Bone marrow (tissue), 2 donors: Measurements from ENCODE around the gene RXYLT1.
"Not testable (repeated sequence)": the region's sequence is repeated elsewhere in the genome, so short reads cannot be mapped to it uniquely, and the experiment has no call there.

ENCODE experiments used
- DNase-seq, 2 donors: peaks; one replicate each; lab custom pipeline; 2025; lab: John Stamatoyannopoulos, UW

The RXYLT1 gene

GRCh38 chr12:63779498-63780481 lies at the start of gene RXYLT1:
Gene RXYLT1, plus strand, starts transcription at chr12:63779909. Its CDS starts 52 bp downstream, at chr12:63779961.
- peak; percentile 50 to 90 for DNase-seq

- not testable (repeated sequence) for DNase-seq
Observed at GRCh38 chr12:63732779-63733178, 46.9 kb upstream of the RXYLT1 start.

DNA sequence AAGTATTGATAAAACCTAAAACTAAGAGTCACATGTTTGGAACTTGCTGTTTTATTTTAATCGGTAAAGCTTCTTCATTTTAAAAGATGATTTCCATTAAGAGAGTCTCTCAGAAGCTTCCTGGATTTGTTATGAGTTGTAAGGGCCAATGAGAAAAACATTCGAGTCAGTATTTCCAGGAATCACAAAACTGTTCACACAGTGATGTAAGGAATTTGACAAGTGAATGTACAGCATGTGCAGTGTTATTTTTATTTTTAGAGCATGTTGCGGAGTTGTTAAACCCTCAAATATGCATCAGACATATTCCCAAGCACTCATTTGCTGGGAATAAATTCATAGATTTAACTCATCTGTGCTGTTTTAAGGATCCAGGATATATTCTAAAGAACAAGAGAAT lies 46.1 kb upstream of the RXYLT1 start:
- not testable (repeated sequence) for DNase-seq

DNA sequence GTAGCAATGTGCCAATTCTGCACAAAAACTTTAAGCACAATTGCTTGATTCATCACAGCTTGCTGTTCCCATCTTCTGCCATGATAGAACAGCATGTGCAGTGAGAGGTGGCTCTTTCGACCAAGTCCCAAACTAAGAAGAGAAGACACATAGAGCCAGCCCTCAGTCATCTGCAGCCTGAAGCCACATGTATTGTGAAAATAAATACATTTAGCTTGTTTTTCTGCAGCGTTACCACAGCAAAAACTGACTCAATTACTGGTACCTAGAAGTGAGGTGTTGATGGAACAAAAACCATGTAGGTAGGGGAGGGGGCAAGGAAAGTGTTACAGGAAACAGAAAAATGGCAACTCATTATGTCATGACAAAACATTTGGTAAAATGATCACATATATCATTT lies 39.2 kb upstream of the RXYLT1 start:
- DNase-seq, result not testable (repeated sequence)

- not testable (repeated sequence) for DNase-seq
Observed at GRCh38 chr12:63741431-63741830, 38.3 kb upstream of the RXYLT1 start.

GRCh38 chr12:63744110-63744509 lies 35.6 kb upstream of the RXYLT1 start:
- not testable (repeated sequence) for DNase-seq

- not testable (repeated sequence) for DNase-seq
Observed at GRCh38 chr12:63746470-63746869, 33.2 kb upstream of the RXYLT1 start.

DNA sequence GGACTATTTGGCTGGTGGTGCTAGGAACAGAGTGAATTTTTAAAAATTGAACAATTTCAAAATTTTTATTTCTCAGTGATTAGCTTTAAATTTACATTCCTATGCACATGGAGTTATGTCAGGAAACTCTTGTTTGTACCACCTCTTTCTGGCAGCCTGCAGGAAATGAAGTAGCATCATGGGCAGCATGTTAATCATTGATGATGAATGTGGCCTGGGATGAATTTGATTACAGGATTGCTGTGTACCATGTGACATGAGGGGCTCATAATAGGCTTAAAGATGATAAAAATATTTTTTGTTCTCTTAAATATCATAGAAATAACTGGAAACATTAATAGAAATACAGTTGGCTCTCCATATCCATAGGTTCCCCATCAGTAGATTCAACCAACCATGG lies 32.6 kb upstream of the RXYLT1 start:
- not testable (repeated sequence) for DNase-seq

- DNase-seq, result no peak
Observed at GRCh38 chr12:63747553-63747952, 32.2 kb upstream of the RXYLT1 start.

DNA sequence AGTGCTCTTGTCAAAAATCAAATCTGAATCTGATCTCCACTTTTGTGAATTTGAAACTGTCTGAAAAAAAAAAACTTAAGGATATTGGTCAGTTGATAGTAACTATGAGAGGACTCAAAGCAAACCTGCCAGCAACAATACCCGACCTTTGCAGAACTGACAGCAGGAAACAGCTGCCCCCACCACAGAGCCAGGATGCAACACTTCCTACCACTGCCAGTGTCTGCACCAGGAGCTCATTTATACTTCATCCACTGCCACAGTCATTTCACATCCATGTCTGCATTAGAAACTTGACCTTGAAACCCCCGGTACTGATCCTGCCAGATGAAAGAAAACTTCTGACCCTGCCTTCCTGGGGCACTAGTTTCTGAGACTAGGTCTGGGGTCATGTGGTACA lies 27.4 kb upstream of the RXYLT1 start:
- peak in 1 of 2 donors; percentile 10 for DNase-seq

DNA sequence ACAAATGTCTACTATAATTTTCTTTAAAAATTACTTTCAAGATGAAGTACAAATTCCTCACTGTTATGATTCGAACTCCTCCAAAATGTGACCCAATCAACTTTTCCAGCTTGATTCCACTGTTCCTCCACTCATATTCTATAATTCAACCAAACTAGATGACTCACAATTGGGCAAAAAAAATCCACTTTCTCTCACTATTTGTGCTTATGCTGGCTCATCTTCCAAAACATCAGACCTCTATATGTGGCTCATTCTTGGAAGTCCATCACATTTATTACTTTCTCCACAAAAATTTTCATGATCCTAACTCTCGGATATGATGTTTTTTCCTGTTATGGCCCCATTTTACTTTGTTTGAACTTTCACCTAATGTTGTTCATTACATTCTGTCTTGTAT lies 26.9 kb upstream of the RXYLT1 start:
- DNase-seq, result no peak

GRCh38 chr12:63753743-63754142 lies 26.0 kb upstream of the RXYLT1 start:
- DNase-seq, result no peak

GRCh38 chr12:63764481-63764880 lies 15.2 kb upstream of the RXYLT1 start:
- DNase-seq, result no peak

GRCh38 chr12:63766498-63766897 lies 13.2 kb upstream of the RXYLT1 start:
- DNase-seq, result no peak

DNA sequence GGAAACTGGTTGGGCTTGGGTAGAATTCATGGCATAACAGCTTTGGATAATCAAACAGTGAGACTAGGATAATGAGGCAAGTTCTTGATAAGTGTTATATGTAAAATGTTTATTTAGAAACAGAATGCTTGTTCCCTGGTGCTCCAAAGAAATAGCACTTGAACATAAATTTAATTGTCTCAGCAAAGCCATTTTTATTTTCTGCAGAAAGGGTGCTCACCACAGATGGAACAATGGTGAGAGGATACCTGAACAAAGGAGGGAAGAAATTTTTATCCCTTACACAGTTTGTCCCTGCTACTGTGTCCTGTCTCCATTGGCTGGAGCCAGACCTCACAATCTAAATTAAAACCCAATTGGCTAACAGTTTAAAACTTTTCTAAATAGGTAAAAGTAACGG lies 9.3 kb upstream of the RXYLT1 start:
- DNase-seq, result no peak

- DNase-seq, result no peak
Observed at GRCh38 chr12:63777340-63777739, 2.4 kb upstream of the RXYLT1 start.

DNA sequence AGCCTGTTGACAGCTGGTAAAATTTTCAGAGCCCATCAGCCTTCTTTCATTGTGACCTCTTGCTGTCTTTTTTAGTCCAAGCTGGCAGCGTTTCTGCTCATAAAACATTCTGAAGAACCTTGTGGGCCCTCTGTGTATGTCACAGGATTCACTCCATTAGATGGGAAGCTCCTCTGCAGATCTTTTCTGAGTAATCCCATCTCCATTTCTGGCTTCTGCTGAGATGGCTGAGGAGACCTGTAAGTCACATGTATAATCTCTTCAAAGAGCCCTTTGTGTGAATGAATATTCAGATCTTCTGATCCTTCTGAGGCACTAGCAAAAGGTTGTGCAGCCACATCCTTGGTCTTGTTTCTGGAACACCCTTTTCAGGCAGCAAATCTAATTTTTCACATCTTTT lies 2.8 kb downstream of the RXYLT1 start:
- DNase-seq, result no peak

DNA sequence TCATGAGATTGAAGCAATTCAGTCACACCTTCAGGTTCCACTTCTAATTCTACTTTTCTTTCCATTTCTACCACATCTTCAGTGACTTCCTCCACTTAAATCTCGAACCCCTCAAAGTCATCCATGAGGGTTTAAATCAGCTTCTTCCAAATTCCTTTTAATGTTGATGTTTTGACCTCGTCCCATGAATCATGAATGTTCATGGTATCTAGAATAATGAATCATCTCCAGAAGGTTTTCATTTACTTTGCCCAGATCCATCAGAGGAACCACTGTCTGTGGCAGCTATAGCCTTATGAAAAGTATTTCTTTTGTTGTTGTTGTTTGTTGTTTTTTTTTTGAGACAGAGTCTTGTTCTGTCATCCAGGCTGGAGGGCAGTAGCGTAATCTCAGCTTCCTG lies 7.6 kb downstream of the RXYLT1 start:
- DNase-seq, result no peak

DNA sequence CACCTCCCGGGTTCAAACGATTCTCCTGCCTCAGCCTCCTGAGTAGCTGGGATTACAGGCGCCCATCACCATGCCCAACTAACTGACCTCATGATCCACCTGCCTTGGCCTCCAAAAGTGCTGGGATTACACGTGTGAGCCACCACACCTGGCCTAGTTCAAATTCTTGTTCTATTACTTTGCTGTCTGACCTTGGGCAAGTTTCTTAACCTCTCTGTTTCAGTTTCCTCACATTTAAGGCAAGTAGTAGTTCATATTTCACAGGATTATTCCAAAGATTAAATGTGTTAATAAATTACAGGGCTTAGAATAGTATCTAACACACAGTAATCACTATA lies 10.9 kb downstream of the RXYLT1 start:
- DNase-seq, result no peak

DNA sequence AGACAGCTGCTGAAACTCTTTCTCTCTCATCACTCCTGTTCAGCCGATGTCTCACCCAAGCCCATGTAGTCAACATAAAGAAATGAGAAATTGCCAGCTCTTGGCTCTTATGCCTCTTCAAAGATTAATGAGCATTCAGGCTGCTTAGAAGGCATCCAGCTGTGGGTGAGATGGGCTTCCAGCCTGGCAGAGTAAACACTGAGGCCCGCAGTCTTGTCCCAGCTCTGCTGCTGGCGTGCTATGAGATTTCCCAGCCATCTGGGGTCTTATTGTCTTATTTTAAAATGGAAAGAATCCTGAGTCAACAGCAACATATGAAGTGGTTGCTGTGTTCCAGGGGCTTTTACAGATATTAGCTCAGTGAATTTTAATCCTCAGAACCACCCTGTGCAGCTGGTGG lies 12.6 kb downstream of the RXYLT1 start:
- DNase-seq, result no peak

DNA sequence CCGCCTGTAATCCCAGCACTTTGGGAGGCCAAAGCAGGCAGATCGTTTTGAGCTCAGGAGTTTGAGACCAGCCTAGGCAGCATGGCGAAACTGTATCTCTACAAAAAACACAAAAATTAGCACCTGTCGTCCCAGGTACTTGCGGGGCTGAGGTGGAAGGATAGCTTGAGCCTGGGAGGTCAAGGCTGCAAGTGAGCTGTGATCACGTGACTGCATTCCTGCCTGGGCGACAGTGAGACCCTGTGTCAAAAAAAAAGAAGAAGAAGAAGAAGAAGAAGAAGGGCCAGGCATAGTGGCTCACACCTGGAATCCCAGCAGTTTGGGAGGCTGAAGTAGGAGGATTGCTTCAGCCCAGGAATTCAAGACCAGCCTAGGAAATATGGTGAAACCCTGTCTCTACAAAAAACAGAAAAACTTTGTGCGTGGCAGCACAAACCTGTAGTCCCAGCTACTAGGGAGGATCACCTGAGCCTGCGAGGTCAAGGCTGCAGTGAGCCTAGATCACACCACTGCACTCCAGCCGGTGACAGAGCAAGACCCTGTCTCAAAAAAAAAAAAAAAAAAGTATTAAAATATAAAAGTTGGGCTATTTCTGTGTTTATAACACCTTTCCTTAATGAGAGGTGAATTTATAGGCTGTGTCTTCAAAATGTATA lies 15.5 kb downstream of the RXYLT1 start:
- DNase-seq, result no peak

- DNase-seq, result no peak
Observed at GRCh38 chr12:63795944-63796343, 16.2 kb downstream of the RXYLT1 start.

DNA sequence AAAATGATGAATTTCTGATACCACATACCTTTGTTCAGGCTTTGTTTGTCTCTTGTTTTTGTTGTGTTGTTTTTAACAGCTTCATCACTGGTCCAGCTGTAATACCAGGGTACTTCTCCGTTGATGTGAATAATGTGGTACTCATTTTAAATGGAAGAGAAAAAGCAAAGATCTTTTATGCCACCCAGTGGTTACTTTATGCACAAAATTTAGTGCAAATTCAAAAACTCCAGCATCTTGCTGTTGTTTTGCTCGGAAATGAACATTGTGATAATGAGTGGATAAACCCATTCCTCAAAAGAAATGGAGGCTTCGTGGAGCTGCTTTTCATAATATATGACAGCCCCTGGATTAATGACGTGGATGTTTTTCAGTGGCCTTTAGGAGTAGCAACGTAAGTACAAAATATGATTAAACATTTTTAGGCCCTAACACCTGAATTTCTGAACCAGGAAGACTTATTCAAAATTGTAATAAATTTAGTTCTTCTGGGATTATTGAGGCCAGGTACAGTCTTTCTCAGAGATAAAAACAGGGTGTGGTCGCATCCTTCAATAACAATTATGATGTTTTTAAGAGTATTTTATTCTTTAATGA lies 22.4 kb downstream of the RXYLT1 start:
- no peak for DNase-seq
